Measurements from ENCODE around the gene SOS1. TPM values are rescaled to one million over a fixed set of nuclear protein-coding genes. Genes with fewer than 3 reads are reported as not detected.

The SOS1 gene
- total and polyA plus RNA-seq, 4 donors: 4.2 to 16.4 (median 7.2) TPM

- TF ChIP-seq REST (IDR thresholded peaks at IDR 0.05) (no peak), FOXA1 (IDR thresholded peaks at IDR 0.05) (no peak), EGR1 (IDR thresholded peaks at IDR 0.05; ENCODE audit: low read depth in 2 of 2) (no peak)
Observed at GRCh38 chr2:39144416-39144815, 23.6 kb upstream of the SOS1 start (continued).

- TF ChIP-seq EGR1 (IDR thresholded peaks at IDR 0.05; ENCODE audit: low read depth in 2 of 2) (no peak), ZBTB33 (IDR thresholded peaks at IDR 0.05) (no peak), NR2F2 (IDR thresholded peaks at IDR 0.05) (no peak), REST (IDR thresholded peaks at IDR 0.05) (no peak), FOXA2 (IDR thresholded peaks at IDR 0.05) (no peak)
- no peak overlapping the region for H3K9ac ChIP-seq (ENCODE audit: low read depth in 1 of 2, low read length in 2 of 2)
- H3K9me3 ChIP-seq (ENCODE audit: control insufficient read depth in 4 of 4, low read length in 3 of 4): no peaks in the 10 kb centered on the region
- H3K4me3 ChIP-seq (ENCODE audit: low read depth in 1 of 3, low read length in 3 of 3): no peak overlapping the region
- no peaks in the 10 kb centered on the region for H3K27me3 ChIP-seq (ENCODE audit: control insufficient read depth in 4 of 4, insufficient read depth in 4 of 4, low read length in 3 of 4)
- WGBS: 87% methylated on average over 3 of the region's 3 CpGs
- no peak for DNase-seq (ENCODE audit: low spot score)
- H3K4me1 ChIP-seq (ENCODE audit: control insufficient read depth in 4 of 4, insufficient read depth in 4 of 4, low read length in 3 of 4): peaks cover 0 to 3% (median 1%) of the 10 kb centered on the region in 4 donors
- no peaks in the 10 kb centered on the region for H3K36me3 ChIP-seq (ENCODE audit: control insufficient read depth in 4 of 4, insufficient read depth in 3 of 4, low read depth in 1 of 4, low read length in 3 of 4)
- H3K27ac ChIP-seq (ENCODE audit: low read depth in 1 of 2, low read length in 2 of 2): no peak overlapping the region
Observed at GRCh38 chr2:39142904-39143605, 22.2 kb upstream of the SOS1 start.

- H3K9me3 ChIP-seq (ENCODE audit: control insufficient read depth in 4 of 4, low read length in 3 of 4): no peaks in the 10 kb centered on the region
- WGBS: 61% methylated on average over 8 of the region's 8 CpGs
- peak; percentile 53 for DNase-seq (ENCODE audit: low spot score)
- H3K27ac ChIP-seq (ENCODE audit: low read depth in 1 of 2, low read length in 2 of 2): no peak overlapping the region
- H3K36me3 ChIP-seq (ENCODE audit: control insufficient read depth in 4 of 4, insufficient read depth in 3 of 4, low read depth in 1 of 4, low read length in 3 of 4): no peaks in the 10 kb centered on the region
- no peaks in the 10 kb centered on the region for H3K27me3 ChIP-seq (ENCODE audit: control insufficient read depth in 4 of 4, insufficient read depth in 4 of 4, low read length in 3 of 4)
- no peak overlapping the region for H3K4me3 ChIP-seq (ENCODE audit: low read depth in 1 of 3, low read length in 3 of 3)
- H3K9ac ChIP-seq (ENCODE audit: low read depth in 1 of 2, low read length in 2 of 2): no peak overlapping the region
- H3K4me1 ChIP-seq (ENCODE audit: control insufficient read depth in 4 of 4, insufficient read depth in 4 of 4, low read length in 3 of 4): peaks cover 0 to 3% (median 1%) of the 10 kb centered on the region in 4 donors
- TF ChIP-seq ZBTB33 (IDR thresholded peaks at IDR 0.05): no peak
- TF ChIP-seq EGR1 (IDR thresholded peaks at IDR 0.05; ENCODE audit: low read depth in 2 of 2): no peak
- no peak for TF ChIP-seq RAD21 (IDR thresholded peaks at IDR 0.05)
- no peak for TF ChIP-seq NR2F2 (IDR thresholded peaks at IDR 0.05)
- no peak for TF ChIP-seq ATF3 (IDR thresholded peaks at IDR 0.05)
- TF ChIP-seq CTCF (IDR thresholded peaks at IDR 0.05; ENCODE audit: low read depth, low read length, missing input control): no peak
- no peak for TF ChIP-seq FOXA1 (IDR thresholded peaks at IDR 0.05)
- TF ChIP-seq YY1 (IDR thresholded peaks at IDR 0.05): no peak
- no peak for TF ChIP-seq HNF4G (IDR thresholded peaks at IDR 0.05)
- TF ChIP-seq JUND (IDR thresholded peaks at IDR 0.05): no peak
- TF ChIP-seq RXRA (IDR thresholded peaks at IDR 0.05): no peak
Observed at GRCh38 chr2:39141334-39142271, 20.8 kb upstream of the SOS1 start.
